ENCODE results near the gene MPDU1.
"Not testable (repeated sequence)": the region's sequence is repeated elsewhere in the genome, so short reads cannot be mapped to it uniquely, and the experiment has no call there.

Gene MPDU1

DNA sequence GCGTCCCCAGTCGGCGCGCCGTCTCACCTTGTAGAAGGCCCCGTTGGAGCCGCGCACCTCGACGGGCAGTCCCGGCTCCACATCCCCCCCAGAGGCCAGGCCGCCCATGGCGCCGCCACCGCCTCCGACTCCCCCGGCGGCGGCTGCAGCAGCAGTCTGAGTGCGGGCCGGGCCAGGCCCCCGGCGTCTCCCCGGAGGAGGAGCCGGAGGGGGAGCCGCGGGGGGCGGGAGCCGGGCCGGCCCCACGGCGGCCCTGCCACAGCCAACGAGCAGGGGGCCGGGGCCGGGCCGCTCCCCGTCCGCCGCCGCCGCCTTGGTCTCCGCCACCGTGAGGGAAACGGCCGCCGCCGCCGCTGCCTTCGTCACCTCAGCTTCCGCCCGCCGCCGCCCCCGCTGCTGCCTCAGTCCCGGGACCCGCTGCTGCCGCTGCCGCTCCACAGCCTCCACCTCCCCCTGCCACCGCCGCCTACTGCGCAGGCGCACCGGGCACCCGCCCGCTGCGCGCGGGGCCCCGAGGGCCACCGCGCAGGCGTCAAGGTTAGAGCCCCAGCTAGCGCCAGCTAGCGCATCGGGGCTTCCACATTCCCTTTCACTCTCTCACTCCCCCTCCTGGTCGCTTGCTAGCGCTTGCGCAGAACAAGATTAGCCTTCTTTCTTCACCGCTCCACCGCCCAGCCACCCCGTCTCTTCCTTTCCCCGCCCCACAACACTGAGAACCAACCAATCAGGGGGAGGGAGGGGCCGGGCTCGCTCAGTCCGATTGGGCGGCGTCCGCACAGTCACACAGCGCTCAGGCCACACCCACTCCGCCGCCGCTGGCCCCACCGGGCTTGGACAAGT lies 31.0 kb downstream of the MPDU1 start, which contains the start of gene FXR2:
TSS of gene FXR2 (minus strand) at position 473 of the 840 bp plus-strand sequence. CDS start at position 108, 365 bp downstream.
- DNase-seq, result peak; percentile 99 to 100 (median 100)

DNA sequence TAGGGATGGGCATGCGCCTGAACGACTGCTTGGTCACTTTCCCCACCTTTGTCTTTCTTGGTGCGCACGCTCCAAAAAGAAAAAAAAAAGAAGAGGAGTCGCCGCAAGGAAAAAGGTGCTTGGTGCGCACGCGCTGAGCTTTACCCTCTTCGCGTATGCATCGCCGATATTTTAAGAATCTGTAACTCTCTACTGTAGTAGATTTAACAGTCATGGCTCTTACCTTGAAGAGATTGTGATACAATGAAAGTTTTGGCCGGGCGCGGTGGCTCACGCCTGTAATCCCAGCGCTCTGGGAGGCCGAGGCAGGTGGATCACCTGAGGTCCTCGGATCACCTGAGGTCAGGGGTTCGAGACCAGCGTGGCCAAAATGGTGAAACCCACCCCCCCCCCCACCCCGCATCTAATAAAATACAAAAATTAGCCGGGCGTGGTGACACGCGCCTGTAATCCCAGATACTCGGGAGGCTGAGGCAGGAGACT lies 31.7 kb downstream of the MPDU1 start:
- no peak for DNase-seq

DNA sequence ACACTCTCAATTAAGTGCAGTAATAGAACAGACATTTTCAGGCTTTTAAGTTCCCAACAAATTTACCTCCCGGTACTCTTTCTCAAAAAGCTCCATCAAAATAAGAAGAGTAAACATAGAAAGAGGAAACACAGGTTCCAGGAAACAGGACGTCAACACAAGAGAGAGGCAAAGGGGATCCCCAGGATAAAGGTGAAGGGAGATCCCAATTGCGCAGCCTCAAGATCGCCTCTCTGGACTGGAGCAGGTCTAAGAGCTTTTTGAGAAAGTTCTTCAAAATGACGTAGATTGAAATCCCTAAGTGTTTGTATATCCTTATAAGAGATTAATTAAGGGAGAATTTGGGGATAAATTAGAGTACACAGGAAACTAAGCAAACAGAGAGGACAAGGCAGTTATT lies 35.0 kb downstream of the MPDU1 start:
- DNase-seq, result no peak

DNA sequence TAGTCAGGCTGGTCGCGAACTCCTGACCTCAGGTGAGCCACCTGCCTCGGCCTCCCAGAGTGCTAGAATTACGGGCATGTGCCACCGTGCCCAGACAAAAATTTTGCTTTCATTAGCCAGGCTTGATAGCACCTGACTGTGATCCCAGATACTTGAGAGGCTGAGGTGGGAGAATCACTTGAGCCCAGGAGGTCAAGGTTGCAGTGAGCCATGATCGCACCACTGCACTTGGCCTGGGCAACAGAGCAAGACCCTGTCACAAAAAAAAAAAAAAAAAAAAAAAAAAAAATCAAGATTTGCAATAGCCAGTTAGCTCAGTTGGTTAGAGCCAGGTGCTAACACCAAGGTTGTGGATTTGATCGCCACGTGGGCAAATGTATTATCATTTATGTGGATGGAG lies 37.2 kb downstream of the MPDU1 start:
- DNase-seq, result no peak

DNA sequence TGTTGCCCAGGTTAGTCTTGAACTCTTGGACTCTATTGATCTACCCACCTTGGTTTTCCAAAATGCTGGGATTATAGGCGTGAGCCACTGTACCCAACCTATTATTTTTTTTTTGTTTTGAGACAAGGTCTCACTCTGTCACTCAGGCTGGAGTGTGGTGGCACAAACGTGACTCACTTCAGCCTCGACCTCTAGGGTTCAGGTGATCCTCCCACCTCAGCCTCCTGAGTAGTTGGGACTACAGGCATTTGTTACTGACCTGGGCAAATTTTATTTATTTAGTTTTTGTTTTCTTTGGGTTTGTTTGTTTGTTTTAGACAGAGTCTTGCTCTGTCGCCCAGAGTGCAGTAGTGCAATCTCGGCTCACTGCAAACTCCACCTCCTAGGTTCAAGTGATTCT lies 40.0 kb downstream of the MPDU1 start:
- no peak for DNase-seq

DNA sequence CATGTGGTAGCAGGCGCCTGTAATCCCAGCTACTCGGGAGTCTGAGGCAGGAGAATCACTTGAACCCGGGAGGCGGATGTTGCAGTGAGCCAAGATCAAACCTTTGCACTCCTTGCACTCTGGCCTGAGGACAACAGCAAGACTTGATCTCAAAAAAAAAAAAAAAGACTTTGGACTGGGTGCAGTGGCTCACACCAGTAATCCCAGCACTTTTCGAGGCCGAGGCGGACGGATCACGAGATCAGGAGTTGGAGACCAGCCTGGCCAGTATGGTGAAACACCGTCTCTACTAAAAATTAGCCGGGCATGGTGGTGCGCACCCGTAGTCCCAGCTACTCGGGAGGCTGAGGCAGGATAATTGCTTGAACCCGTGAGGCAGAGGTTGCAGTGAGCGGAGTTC lies 42.1 kb downstream of the MPDU1 start:
- not testable (repeated sequence) for DNase-seq

DNA sequence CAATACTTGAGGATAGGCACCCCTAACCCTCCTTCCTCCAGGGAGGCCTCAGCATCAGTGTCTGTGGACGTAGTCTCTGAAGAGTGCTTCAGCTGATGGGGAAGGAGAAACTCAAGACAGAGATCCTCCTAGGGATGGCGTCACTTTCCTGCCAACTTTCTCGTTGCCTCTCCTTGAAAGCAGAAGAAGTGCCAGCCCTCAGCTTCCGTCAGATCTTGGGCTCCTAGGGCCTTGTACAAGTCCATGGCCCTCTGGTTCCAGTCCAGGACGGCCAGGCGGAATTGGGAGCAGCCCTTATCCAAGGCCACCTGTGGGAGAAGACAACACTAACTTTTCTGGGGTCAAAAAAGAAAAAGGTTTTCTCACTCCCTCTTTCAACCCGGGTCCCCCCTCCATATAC lies 42.7 kb downstream of the MPDU1 start:
- DNase-seq, result peak; percentile 82 to 90 (median 90)

DNA sequence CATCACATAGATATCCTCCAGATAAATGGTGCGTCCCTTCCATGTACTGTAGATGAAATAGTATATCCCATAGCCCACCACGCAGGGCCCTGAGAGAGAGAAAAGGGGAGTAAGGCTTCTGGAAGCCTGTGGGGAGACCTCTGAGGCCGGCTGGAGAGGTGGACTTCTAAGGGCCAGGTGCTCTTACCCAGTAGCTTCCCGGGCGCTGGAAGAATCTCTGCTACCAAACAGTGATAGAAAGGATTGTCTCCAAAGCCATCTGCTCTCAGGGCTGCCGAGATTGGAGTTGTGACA lies 43.3 kb downstream of the MPDU1 start:
- DNase-seq, result no peak

DNA sequence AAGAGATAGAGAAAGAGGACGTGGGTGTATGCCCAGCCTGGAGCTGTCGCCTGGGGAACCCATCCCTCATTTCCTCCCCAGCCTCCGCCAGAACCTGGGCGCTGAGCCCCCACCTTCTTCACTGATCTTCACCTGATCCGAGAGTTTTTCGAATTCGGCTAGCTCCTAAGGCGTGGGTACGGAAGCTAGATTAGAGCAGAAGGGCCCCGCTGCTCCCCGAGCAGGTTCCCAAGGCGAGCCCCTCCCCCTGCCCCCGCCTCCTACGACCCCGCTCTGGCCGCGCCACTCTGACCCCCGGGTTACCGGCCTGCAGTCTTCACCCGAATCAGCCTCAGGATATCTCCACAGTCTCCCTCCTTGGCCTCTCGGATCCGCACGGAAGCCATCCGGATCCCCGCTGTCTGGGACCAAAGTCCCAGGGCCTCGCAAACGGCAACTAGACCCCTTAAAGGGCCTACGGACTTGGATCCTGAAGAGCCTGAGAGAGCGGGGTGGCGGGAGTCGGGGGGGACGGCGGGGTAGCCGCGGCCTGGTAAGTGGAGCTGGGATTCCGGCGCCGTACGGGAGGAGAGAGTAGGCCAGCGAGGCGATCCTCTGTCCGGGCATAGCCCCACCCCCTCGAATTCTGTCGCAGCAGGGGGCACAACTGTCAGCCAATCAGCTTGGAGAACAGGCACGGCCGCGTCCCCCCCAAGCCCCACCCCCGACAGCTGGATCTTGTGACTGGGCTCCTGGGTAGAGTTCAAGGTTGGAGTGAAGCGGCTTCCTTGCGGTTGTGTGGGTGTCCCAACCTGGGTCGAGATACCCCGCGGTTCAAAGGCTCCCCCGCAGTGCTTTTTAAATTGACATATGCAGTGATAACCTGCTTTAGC lies 43.8 kb downstream of the MPDU1 start, which contains the start of gene SAT2:
TSS of gene SAT2 (minus strand) at position 572 of the 872 bp plus-strand sequence. CDS start at position 386, 186 bp downstream.
- peak; percentile 91 to 96 (median 94) for DNase-seq

DNA sequence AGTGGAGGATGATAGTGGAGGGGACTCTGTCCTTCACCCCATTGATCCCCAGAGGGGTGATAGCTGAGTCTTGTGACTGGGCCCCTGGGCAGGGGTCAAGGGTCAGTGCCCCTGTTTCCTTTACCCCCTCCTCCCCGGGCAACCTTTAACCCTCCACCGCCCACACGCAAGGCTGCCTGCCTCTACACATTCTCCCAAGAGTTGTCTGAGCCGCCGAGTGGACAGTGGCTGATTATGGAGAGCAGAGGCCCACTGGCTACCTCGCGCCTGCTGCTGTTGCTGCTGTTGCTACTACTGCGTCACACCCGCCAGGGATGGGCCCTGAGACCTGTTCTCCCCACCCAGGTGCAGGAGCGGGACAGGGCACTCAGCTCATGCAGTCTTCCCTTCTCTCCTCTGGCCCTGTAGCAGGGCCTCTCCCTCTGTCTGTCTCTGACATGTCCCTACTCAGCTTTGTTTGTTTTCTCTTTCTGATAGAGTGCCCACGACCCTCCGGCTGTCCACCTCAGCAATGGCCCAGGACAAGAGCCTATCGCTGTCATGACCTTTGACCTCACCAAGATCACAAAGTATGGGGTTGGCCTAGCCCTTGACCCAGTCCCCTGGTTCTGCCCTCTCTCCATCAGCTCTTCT lies 46.4 kb downstream of the MPDU1 start, which contains the start of gene SHBG:
TSS of gene SHBG (plus strand) at position 197 of the 633 bp plus-strand sequence. CDS start at position 235, 38 bp downstream.
- DNase-seq, result no peak

DNA sequence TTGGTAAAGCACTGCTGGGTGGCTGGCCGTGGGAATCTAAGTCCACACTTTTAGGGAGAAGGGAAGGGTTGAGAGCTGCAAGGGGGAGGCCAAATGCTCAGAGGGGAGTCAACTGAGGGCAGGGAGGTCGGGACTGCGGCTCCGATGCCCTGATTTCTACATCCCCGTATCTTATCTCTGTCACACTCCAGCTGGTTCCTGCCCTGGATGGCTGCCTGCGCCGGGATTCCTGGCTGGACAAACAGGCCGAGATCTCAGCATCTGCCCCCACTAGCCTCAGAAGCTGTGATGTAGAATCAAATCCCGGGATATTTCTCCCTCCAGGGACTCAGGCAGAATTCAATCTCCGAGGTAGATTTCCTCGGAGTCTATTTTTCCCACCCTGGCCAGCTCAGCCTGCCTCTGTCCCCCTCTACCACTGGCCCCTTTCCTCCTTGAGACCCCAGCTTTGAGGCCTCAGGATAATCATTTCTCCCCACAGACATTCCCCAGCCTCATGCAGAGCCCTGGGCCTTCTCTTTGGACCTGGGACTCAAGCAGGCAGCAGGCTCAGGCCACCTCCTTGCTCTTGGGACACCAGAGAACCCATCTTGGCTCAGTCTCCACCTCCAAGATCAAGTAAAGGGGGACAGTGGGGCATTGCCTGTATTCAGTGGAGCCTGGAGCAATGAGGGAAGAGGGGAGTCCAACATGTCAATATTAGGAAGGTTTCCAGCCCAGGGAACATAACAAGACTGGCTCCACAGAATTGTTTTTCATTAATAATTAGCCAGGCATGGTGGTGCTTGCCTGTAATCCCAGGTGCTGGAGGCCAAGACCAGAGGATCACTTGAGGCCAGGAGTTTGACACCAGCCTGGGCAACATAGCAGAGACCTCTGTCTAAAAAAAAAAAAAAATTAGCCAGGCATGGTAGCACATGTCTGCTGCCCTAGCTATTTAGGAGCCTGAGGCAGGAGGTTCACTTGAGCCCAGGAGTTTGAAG lies 48.0 kb downstream of the MPDU1 start:
- no peak for DNase-seq

DNA sequence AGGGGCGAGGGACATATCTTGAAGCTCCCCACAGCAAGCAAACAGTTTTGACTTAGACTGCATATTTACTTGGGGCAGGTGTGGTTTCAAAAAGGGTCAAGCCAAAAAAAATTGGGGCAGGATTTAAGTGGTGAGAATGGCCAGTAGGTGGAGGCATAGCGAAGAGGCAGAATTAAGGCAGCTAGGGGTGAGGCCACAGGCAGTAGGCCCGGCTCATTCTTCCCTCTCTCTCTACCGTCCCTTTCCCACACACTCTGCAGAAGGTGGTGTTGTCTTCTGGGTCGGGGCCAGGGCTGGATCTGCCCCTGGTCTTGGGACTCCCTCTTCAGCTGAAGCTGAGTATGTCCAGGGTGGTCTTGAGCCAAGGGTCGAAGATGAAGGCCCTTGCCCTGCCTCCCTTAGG lies 48.8 kb downstream of the MPDU1 start:
- DNase-seq, result peak; percentile 66 to 82 (median 74)

DNA sequence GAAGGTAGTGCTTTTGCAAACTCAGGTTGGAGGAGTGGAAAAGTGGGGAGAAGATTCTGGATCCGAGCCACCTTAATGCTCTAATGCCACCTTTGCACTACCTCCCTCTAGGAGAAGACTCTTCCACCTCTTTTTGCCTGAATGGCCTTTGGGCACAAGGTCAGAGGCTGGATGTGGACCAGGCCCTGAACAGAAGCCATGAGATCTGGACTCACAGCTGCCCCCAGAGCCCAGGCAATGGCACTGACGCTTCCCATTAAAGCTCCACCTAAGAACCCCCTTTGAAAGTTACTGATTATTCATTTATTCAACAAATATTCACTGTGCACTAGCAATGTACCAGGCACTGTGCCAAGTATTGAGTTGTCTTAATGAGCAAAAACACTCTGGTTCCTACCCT lies 49.4 kb downstream of the MPDU1 start:
- no peak for DNase-seq

DNA sequence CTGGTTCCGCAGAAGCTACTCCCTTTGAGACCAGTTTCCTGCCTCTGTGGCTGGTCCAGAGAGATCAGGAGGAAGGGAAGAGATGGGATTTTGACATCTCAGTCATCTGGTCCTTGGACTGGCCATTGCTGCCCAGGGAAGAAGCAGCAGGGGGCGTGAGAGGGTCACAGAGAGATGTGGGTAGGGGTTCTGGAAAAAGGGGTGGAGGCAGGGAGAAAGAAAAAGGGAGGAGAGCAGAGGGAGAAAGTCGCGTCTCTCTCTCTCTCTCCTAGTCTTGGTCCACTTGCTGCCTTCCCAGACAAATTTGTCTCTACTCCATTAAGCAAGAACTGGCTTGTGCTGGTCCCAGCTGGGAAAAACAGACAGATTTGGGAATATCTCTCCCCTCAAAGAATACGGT lies 50.7 kb downstream of the MPDU1 start:
- peak; percentile 38 to 60 (median 48) for DNase-seq

DNA sequence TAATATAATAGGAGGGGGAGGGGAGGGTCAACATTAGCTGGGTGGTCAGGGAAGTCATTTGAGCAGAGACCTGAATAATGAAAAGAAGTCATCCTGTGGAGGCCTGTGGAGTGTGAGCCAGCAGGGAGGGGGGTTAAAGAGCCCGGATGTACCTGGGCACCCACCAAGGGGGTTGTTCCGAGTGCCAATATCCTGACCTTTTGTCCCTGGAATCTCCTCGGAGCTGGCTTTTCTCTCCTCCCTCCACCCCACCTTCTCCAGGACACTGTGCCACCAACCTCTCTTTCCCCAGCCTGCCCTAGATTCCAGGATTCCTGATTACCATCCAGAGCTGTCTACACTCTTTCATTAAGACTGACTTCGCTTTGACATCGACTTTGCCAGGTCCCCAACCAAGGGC lies 52.5 kb downstream of the MPDU1 start:
- DNase-seq, result no peak
